ENCODE results near the gene HNRNPA3.
"Not testable (repeated sequence)": the region's sequence is repeated elsewhere in the genome, so short reads cannot be mapped to it uniquely, and the experiment has no call there.

The HNRNPA3 gene

GRCh38 chr2:177187631-177188312 lies 24.8 kb upstream of the HNRNPA3 start:
- in situ Hi-C loops (cut with HindIII; ENCODE audit: low sequenced_read_pairs), result no loop called here

GRCh38 chr2:177188482-177189469 lies 23.8 kb upstream of the HNRNPA3 start:
- in situ Hi-C loops (cut with HindIII; ENCODE audit: low sequenced_read_pairs), result no loop called here

DNA sequence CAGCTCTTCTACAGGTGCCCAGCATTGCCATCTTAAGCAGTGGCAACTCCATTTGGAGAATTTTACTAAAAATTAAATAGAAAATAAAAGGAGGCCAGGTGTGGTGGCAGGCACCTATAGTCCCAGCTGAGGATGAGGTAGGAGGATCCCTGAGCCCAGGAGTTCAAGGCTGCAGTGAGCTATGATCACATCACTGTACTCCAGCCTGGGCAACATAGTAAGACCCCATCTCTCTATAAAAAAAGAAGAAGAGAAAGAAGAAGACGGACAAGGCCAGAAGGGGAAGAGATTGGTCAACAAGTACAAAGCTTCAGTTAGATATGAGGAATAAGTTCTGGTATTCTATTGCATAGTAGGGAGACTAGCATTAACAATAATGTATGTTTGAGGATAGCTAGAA lies 21.7 kb upstream of the HNRNPA3 start:
- in situ Hi-C loops (cut with HindIII; ENCODE audit: low sequenced_read_pairs), result no loop called here

DNA sequence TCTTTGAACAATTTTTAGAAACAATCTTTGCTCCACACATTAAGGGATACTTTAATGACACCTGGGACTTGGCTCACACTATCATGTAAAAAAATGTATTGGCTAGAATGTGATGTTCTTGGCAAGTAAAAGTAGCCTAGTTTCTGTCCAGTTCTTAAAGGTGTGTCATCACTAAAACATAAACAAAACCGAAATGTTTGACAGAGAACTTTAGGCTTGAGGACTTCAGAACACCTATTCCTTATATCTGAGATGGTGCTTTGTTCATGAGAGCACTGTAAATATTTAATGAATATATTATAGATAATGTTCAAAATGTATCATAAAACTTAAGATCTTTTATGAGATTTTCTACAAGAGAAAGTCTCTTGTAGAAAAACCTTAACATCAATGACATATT lies 19.8 kb upstream of the HNRNPA3 start:
- in situ Hi-C loops (cut with HindIII; ENCODE audit: low sequenced_read_pairs), result no loop called here

- in situ Hi-C loops (cut with HindIII; ENCODE audit: low sequenced_read_pairs), result no loop called here
Observed at GRCh38 chr2:177193240-177193639, 19.4 kb upstream of the HNRNPA3 start.

GRCh38 chr2:177195194-177195593 lies 17.4 kb upstream of the HNRNPA3 start:
- in situ Hi-C loops (cut with HindIII; ENCODE audit: low sequenced_read_pairs), result no loop called here

GRCh38 chr2:177200419-177200818 lies 12.2 kb upstream of the HNRNPA3 start:
- in situ Hi-C loops (cut with HindIII; ENCODE audit: low sequenced_read_pairs), result not testable (repeated sequence)

- in situ Hi-C loops (cut with HindIII; ENCODE audit: low sequenced_read_pairs), result no loop called here
Observed at GRCh38 chr2:177201919-177202346, 10.7 kb upstream of the HNRNPA3 start.

DNA sequence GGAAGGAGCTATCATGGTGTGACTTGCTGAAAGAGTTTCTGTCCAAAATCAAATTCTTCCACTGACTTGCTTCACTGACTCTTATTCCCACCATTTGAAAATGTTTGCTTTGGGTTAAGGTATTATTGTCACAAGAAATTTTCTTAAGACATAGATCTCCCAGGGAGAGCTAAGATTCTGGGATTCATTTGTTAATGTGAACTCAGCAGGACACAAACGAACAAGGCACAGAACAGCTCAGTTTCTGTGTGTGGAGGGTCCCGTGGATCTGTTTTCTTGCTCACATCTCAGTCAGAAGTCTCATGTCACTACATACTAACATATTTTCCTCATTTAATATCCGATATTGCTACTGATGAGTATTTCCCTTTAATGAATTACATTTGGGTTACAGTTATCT lies 8.2 kb upstream of the HNRNPA3 start:
- in situ Hi-C loops (cut with HindIII; ENCODE audit: low sequenced_read_pairs), result no loop called here

- in situ Hi-C loops (cut with HindIII; ENCODE audit: low sequenced_read_pairs), result no loop called here
Observed at GRCh38 chr2:177207101-177207500, 5.5 kb upstream of the HNRNPA3 start.

GRCh38 chr2:177211169-177211568 lies 1.4 kb upstream of the HNRNPA3 start:
- in situ Hi-C loops (cut with HindIII; ENCODE audit: low sequenced_read_pairs), result no loop called here

GRCh38 chr2:177211576-177212105 lies 953 bp upstream of the HNRNPA3 start:
- in situ Hi-C loops (cut with HindIII; ENCODE audit: low sequenced_read_pairs), result no loop called here

DNA sequence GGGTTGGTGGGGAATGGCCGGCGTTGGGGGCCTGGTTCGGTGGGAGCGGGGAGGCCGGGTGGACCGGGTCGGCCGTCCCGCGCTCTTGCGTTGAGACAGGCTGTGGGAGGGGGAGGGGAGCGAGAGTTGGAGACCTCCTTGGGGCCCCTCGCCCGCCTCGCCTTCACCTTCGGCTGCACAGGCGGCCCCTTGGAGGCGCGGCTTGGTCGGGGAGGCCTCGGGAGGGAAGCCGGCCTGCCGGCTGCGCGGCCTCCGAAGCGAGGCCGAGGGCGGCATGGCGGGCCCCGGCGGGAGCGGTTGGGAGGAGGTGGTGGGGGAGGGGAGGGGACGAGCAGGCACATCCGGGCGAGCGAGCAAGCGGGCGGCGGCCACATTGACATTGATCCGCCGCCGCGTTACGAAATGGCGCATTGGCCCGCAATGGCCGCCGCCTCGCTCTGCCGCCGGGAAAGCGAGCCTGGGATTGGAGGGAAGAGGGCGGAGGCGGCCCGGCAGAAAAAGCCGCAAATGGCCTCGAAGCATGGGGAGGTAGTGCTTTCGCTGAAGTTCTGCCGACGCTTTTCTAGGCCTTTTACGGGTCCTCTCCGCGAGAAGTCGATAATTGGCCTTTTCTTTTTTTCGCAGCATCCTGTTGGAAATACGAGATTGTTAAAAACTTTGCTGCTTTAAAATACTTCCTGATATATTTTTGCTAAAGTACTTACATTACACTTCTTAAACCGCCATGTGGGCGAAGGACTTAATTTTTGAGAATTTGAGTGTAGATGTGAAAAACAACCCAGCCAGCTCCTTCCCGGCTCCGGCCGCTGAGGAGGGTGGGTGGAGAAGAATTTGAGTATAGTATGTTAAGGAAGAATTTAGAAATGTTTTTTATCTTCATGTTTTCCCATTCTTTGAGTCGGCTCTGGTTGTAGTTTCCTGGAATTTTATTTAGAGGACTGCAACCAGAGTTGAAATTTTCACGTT lies 580 bp downstream of the HNRNPA3 start:
- in situ Hi-C loops (cut with HindIII; ENCODE audit: low sequenced_read_pairs), result no loop called here

GRCh38 chr2:177217247-177217843 lies 4.8 kb downstream of the HNRNPA3 start:
- in situ Hi-C loops (cut with HindIII; ENCODE audit: low sequenced_read_pairs), result no loop called here

GRCh38 chr2:177219787-177220186 lies 7.2 kb downstream of the HNRNPA3 start:
- in situ Hi-C loops (cut with HindIII; ENCODE audit: low sequenced_read_pairs), result not testable (repeated sequence)

DNA sequence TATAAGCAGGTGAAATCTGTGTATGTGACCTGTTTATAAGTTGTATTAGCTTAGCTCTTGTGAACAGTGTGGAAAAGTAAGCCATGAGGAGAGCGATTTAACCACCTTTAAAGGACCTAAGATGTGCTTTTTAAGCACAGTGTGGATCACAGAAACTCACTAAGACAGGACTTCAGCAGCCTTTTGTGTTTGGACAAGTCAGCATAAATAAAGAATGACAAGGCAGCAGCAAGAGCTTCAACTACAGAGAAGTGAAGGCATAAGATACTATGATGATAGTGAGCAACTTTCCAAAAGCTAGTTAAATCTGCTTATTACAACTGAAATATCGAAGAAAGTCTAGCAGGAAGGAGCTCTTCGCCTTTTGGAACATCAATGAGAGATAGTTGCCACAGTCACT lies 8.9 kb downstream of the HNRNPA3 start:
- in situ Hi-C loops (cut with HindIII; ENCODE audit: low sequenced_read_pairs), result no loop called here

GRCh38 chr2:177221970-177222369 lies 9.4 kb downstream of the HNRNPA3 start:
- in situ Hi-C loops (cut with HindIII; ENCODE audit: low sequenced_read_pairs), result no loop called here

DNA sequence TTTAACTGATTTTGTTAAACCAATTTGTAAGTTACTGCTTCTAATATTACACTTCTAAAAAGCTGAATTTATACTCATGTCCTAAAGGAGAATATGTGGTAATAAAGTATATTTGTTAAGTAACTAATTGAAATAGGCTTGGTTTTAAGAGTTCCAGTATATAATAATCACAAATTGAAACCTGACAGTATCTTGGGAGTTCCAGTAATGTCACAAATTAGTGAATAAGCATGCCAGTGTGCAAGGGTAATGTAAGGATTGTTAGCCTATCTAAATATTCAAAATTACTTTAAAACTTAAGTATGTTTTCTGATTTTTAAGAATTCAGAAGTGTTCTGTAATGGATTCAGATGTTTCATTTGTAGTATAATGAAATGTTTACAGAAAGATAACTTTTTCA lies 10.8 kb downstream of the HNRNPA3 start:
- in situ Hi-C loops (cut with HindIII; ENCODE audit: low sequenced_read_pairs), result not testable (repeated sequence)

- in situ Hi-C loops (cut with HindIII; ENCODE audit: low sequenced_read_pairs), result no loop called here
Observed at GRCh38 chr2:177225965-177226360, 13.4 kb downstream of the HNRNPA3 start.
